ENCODE data around the gene ATXN7L1. TPM values are rescaled to one million over a fixed set of nuclear protein-coding genes. Genes with fewer than 3 reads are reported as not detected.

ATXN7L1 gene
- polyA plus RNA-seq, 1 of the 3 experiments (the other 2 are of a cell fraction) = 6.0 TPM

GRCh38 chr7:105653441-105654005, 222.9 kb downstream of the ATXN7L1 start:
- Histone ChIP-seq H3K27ac (ENCODE audit: low read depth in 2 of 2, low read length in 1 of 2) (no peak overlapping the region), H3K79me2 (ENCODE audit: insufficient read depth) (no peaks in the 10 kb centered on the region), H3K9ac (no peak overlapping the region), H3K9me3 (no peaks in the 10 kb centered on the region), H2AFZ (ENCODE audit: low read depth) (no peak overlapping the region), H4K20me1 (ENCODE audit: insufficient read depth) (peaks cover 26% of the 10 kb centered on the region), H3K4me1 (ENCODE audit: control insufficient read depth in 1 of 2, insufficient read depth in 2 of 2, low read depth in 1 of 2, low read length in 1 of 2) (peaks cover 20 to 31% of the 10 kb centered on the region in 2 experiments), H3K36me3 (replicated peaks in 1 of 2; ENCODE audit: control insufficient read depth in 1 of 2, insufficient read depth in 2 of 2, low read length in 1 of 2) (peaks cover 0 to 5% of the 10 kb centered on the region in 2 experiments), H3K9me2 (no peaks in the 10 kb centered on the region), H3K4me3 (ENCODE audit: low read depth in 2 of 2, low read length in 1 of 2) (no peak overlapping the region), H3K27me3 (ENCODE audit: insufficient read depth) (no peaks in the 10 kb centered on the region), H3F3A (replicated peaks; ENCODE audit: insufficient read depth) (no peaks in the 10 kb centered on the region), H3K4me2 (no peak overlapping the region)
- WGBS (ENCODE audit: low lambda C conversion rate) = 91% methylated on average over 6 of the region's 6 CpGs
- TF ChIP-seq MAX (IDR thresholded peaks at IDR 0.05; ENCODE audit: low read depth) (no peak), YY1 (IDR thresholded peaks at IDR 0.05; ENCODE audit: low read depth) (no peak), POLR2AphosphoS5 (IDR thresholded peaks at IDR 0.05; ENCODE audit: low read depth, low read length) (no peak), FOXJ3 (CRISPR knock-in tag; IDR thresholded peaks at IDR 0.05) (no peak), TCF12 (IDR thresholded peaks at IDR 0.05) (no peak), GATA2 (CRISPR knock-in tag; IDR thresholded peaks at IDR 0.05) (no peak)
- ChIA-PET POLR2A (no interaction called here), CTCF (interaction anchor here (1.1 to 7.6 kb wide), 26 partner anchors 9 to 516 kb away, joined by 3 to 77 read pairs (median 10); no protein-coding TSS in a partner anchor)
- no peak for DNase-seq

GRCh38 chr7:105652359-105652993, 223.9 kb downstream of the ATXN7L1 start:
- DNase-seq = peak; percentile 91
- CTCF ChIA-PET = interaction anchor here (0.6 to 7.6 kb wide), 64 partner anchors 8 to 565 kb away, joined by 3 to 77 read pairs (median 4); no protein-coding TSS in a partner anchor

More at GRCh38 chr7:105652359-105652993, 223.9 kb downstream of the ATXN7L1 start:
- Histone ChIP-seq H3K4me3 (ENCODE audit: low read depth in 2 of 2, low read length in 1 of 2) (no peak overlapping the region), H3K9me3 (no peaks in the 10 kb centered on the region), H3K9me2 (no peaks in the 10 kb centered on the region), H3K4me2 (no peak overlapping the region), H3K79me2 (ENCODE audit: insufficient read depth) (no peaks in the 10 kb centered on the region), H3K9ac (no peak overlapping the region), H3K36me3 (replicated peaks in 1 of 2; ENCODE audit: control insufficient read depth in 1 of 2, insufficient read depth in 2 of 2, low read length in 1 of 2) (no peaks in the 10 kb centered on the region), H3K27ac (ENCODE audit: low read depth in 2 of 2, low read length in 1 of 2) (no peak overlapping the region), H2AFZ (ENCODE audit: low read depth) (no peak overlapping the region), H3K4me1 (ENCODE audit: control insufficient read depth in 1 of 2, insufficient read depth in 2 of 2, low read depth in 1 of 2, low read length in 1 of 2) (peaks cover 22 to 36% of the 10 kb centered on the region in 2 experiments), H3K27me3 (ENCODE audit: insufficient read depth) (no peaks in the 10 kb centered on the region), H3F3A (replicated peaks; ENCODE audit: insufficient read depth) (no peaks in the 10 kb centered on the region), H4K20me1 (ENCODE audit: insufficient read depth) (peaks cover 26% of the 10 kb centered on the region)
- 28% methylated on average over 8 of the region's 8 CpGs for WGBS (ENCODE audit: low lambda C conversion rate)
- no peak for TF ChIP-seq IRF3 (IDR thresholded peaks at IDR 0.05; ENCODE audit: low read depth, low read length)
- TF ChIP-seq CTCF (IDR thresholded peaks at IDR 0.05) = peak; percentile 93
- TF ChIP-seq SMC3 (IDR thresholded peaks at IDR 0.05; ENCODE audit: low read depth, low read length) = peak; percentile 98
- peak; percentile 97 for TF ChIP-seq RAD21 (IDR thresholded peaks at IDR 0.05; ENCODE audit: low read length)
- peak; percentile 18 for TF ChIP-seq CHD2 (IDR thresholded peaks at IDR 0.05; ENCODE audit: low read length, partially characterized antibody)
- TF ChIP-seq, protein P1, sequence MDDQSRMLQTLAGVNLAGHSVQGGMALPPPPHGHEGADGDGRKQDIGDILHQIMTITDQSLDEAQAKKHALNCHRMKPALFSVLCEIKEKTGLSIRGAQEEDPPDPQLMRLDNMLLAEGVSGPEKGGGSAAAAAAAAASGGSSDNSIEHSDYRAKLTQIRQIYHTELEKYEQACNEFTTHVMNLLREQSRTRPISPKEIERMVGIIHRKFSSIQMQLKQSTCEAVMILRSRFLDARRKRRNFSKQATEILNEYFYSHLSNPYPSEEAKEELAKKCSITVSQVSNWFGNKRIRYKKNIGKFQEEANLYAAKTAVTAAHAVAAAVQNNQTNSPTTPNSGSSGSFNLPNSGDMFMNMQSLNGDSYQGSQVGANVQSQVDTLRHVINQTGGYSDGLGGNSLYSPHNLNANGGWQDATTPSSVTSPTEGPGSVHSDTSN (IDR thresholded peaks at IDR 0.05) = no peak
- TF ChIP-seq NRF1 (IDR thresholded peaks at IDR 0.05; ENCODE audit: low read depth, low read length) = peak; percentile 37; the same call in 1 of the 2 replicates
- POLR2A ChIA-PET = interaction anchor here (0.5 kb wide), 1 partner anchor 128 kb away, joined by 4 read pairs; no protein-coding TSS in a partner anchor

All from SK-N-SH (cell line).